ENCODE measurements around the gene CD38.

The CD38 gene

GRCh38 chr4:15883610-15884243 lies 105.6 kb downstream of the CD38 start:
- in situ Hi-C loops (cut with HindIII; ENCODE audit: low pct_ligation_motif_present, low pct_unique_long_range_greater_than_20kb, low sequenced_read_pairs) = no loop called here
- DNase-seq = no peak

- no peak for DNase-seq
- in situ Hi-C loops (cut with HindIII; ENCODE audit: low pct_ligation_motif_present, low pct_unique_long_range_greater_than_20kb, low sequenced_read_pairs) = no loop called here
Observed at GRCh38 chr4:15884666-15885065, 106.5 kb downstream of the CD38 start.

DNA sequence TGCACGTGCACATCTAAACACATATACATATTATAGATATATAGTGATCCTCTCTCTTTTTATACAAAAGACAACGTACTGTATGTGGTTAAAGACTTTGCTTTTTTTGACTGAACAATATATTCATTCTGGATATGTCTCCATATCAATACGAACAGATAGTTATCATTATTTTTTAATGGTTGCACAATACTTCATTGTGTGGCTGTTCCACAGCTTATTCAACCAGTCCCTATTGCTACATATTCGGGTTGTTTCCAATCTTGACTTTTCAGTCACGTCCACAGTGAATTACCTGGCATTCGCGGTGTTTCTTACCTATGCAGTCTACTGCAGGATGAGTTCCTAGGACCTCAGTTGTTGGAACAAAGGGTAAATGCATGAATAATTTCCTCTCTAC lies 107.3 kb downstream of the CD38 start:
- in situ Hi-C loops (cut with HindIII; ENCODE audit: low pct_ligation_motif_present, low pct_unique_long_range_greater_than_20kb, low sequenced_read_pairs) = no loop called here
- no peak for DNase-seq

- no peak for DNase-seq
- in situ Hi-C loops (cut with HindIII; ENCODE audit: low pct_ligation_motif_present, low pct_unique_long_range_greater_than_20kb, low sequenced_read_pairs) = no loop called here
Observed at GRCh38 chr4:15888515-15888914, 110.4 kb downstream of the CD38 start.

- in situ Hi-C loops (cut with HindIII; ENCODE audit: low pct_ligation_motif_present, low pct_unique_long_range_greater_than_20kb, low sequenced_read_pairs) = no loop called here
- DNase-seq = no peak
Observed at GRCh38 chr4:15890246-15890829, 112.2 kb downstream of the CD38 start.

DNA sequence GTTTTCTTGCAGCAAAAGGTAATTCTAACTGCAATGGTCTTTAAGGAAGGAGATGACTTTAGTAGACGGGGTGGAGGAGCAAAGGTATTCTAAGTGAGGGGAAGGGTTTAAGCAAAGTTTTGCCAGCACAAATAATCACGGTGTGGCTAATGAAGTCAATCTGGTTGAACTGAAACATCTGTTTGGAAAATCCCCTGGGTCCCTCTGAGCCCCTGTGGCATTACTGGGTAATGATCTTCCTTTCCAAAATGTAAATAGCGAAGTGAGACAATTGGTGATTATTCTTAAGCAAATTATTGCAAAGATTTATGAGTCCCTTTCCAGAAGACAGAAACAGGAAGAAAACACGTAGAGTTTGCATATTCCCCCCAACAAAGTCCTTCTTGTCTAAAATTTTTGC lies 113.2 kb downstream of the CD38 start:
- in situ Hi-C loops (cut with HindIII; ENCODE audit: low pct_ligation_motif_present, low pct_unique_long_range_greater_than_20kb, low sequenced_read_pairs) = no loop called here
- no peak for DNase-seq

DNA sequence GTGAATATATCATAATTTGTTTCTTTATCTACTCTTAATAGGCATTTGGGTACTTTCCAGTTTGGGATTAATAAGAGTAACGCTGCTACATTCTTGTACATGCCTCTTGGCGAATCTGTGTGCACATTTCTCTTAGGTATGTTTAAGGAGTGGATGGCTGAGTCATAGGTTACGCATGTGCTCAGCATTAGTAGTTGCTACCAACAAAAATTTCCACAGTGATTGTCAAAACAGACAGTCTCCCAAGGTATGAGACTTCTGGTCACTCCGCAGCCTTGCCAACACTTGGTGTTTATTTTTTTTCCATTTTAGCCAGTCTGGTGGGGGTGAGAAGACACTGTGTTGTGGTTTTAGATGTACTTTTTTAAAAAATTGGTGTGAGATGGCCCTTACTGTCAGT lies 115.8 kb downstream of the CD38 start:
- DNase-seq = peak; percentile 85
- in situ Hi-C loops (cut with HindIII; ENCODE audit: low pct_ligation_motif_present, low pct_unique_long_range_greater_than_20kb, low sequenced_read_pairs) = no loop called here

GRCh38 chr4:15894393-15894792 lies 116.3 kb downstream of the CD38 start:
- no peak for DNase-seq
- in situ Hi-C loops (cut with HindIII; ENCODE audit: low pct_ligation_motif_present, low pct_unique_long_range_greater_than_20kb, low sequenced_read_pairs) = no loop called here

DNA sequence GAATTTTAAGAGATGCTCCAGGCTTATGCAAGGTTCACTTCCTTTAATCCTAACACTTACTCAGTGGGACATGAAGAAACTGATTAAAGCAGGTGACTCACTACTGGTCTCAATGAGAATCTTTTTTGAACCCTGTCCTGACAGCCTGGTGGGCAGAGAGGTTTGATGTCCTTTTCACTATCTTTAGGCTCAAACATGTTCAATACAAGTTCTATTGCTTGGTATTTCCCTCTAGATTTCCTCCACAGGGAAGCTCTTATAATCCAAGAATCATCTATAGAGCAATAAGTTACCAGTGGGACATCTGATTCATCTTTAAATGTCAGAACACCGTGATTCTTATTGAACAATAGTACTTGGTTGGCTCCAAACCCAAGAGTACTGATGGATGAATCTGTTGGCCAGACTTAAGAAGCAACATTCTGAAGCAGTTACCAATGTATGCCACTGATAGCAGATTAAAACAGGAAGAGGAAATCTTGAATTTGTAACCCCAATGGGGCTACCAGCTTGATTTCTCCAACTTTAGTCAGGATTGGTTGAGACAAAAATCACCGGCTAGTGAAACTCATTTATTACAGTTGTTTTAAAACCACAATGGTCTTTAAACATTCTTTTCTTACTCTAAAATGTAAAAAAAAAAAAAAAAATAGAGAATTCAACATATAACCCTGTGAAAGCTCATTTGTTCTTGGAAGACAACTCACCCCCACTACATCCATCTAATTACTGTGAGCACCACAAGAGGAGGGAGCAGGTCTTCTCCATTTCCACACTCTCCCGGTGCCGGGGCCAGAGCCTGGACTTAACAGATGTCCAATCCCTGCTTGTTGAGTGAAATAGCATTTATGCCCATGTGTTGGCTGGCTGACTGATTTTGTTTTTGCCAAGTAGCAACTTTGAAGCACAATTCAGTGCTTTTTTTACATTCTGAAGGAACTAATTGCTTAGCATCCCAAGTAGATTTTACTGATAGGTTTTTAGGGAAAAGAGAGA lies 117.1 kb downstream of the CD38 start:
- peak; percentile 8 for DNase-seq
- in situ Hi-C loops (cut with HindIII; ENCODE audit: low pct_ligation_motif_present, low pct_unique_long_range_greater_than_20kb, low sequenced_read_pairs) = no loop called here

- in situ Hi-C loops (cut with HindIII; ENCODE audit: low pct_ligation_motif_present, low pct_unique_long_range_greater_than_20kb, low sequenced_read_pairs) = no loop called here
- DNase-seq = no peak
Observed at GRCh38 chr4:15897577-15897976, 119.4 kb downstream of the CD38 start.

- no peak for DNase-seq
- in situ Hi-C loops (cut with HindIII; ENCODE audit: low pct_ligation_motif_present, low pct_unique_long_range_greater_than_20kb, low sequenced_read_pairs) = no loop called here
Observed at GRCh38 chr4:15898902-15899301, 120.8 kb downstream of the CD38 start.

- DNase-seq = no peak
- in situ Hi-C loops (cut with HindIII; ENCODE audit: low pct_ligation_motif_present, low pct_unique_long_range_greater_than_20kb, low sequenced_read_pairs) = no loop called here
Observed at GRCh38 chr4:15899511-15899910, 121.4 kb downstream of the CD38 start.

DNA sequence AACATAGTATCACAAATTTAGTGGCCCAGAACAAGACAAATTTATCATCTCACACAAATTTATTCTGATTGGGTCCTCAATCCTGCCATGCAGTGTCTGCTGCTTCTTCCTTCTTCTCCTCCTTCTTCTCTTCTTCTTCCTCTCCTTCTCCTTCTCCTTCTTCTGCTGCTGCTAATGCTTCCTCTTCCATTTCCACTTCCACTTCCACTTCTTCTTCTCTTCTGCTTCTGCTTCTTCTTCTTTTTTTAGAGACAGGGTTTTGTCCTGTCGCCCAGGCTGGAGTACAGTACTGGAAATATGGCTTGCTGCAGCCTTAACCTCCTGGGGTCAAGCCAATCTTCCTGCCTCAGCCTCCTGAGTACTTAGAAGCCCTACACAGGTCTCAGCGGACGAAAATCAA lies 122.9 kb downstream of the CD38 start:
- DNase-seq = no peak

DNA sequence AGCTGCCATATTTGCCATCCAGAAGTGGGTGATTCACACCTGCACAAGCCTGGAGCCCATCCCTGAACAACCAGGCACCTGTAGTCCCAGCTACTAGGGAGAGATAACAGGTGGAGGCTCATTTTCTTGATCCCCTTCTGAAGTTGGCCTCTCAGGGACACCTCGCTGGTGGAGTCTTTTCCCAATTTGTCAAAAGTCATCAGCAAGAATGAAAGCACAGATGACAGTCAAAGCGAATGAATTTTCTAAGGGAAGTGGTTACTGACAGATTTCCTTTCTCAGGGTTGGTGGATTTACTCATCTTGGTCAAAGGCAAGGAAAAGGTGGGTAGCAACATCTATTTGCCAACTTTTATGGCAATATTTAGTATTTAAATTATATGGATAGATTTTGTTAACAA lies 123.9 kb downstream of the CD38 start:
- DNase-seq = no peak
- in situ Hi-C loops (cut with HindIII; ENCODE audit: low pct_ligation_motif_present, low pct_unique_long_range_greater_than_20kb, low sequenced_read_pairs) = no loop called here

More for the DNA sequence above, 122.9 kb downstream of the CD38 start:
- in situ Hi-C loops (cut with HindIII; ENCODE audit: low pct_ligation_motif_present, low pct_unique_long_range_greater_than_20kb, low sequenced_read_pairs) = no loop called here

DNA sequence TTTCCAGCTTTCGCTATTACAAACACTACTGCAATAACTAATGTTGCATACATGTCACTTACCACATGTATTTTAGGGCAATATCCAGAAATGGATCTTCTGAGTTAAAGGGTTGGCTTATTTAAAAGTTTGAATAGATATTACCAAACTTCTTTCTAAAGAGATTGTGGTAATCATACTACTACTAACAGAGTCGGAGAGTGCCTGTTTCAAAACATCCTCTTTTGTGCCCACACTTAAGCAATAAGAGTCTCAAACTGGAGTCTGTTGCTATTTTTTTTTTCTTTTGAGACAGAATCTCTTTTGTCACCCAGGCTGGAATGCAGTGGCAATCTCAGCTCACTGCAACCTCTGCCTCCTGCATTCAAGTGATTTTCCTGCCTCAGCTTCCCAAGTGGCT lies 124.6 kb downstream of the CD38 start:
- no peak for DNase-seq

More for the DNA sequence above, 124.6 kb downstream of the CD38 start:
- in situ Hi-C loops (cut with HindIII; ENCODE audit: low pct_ligation_motif_present, low pct_unique_long_range_greater_than_20kb, low sequenced_read_pairs) = no loop called here
